SU-DHL-6 (cell line): ENCODE measurements around the gene NECAB2.

Experiments used
- CTCF ChIP-seq: fragments of 200-600 bp; sonication (generic); IDR thresholded peaks from one replicate; pipeline ENCODE4 v1.5.1; 2017; ENCODE audit warnings: antibody characterized with exemption, mild to moderate bottlenecking, low read length, moderate library complexity; ENCODE audit not compliant: insufficient read depth, poor library complexity, severe bottlenecking
- EZH2phosphoT487 ChIP-seq: fragments of 200-600 bp; sonication (generic), shearing (Covaris generic); conservative IDR thresholded peaks from 2 replicates; pipeline ENCODE4 v1.6.1; 2018; ENCODE audit warnings: mild to moderate bottlenecking, antibody characterized with exemption, low read length, moderate library complexity, mixed read lengths

DNA sequence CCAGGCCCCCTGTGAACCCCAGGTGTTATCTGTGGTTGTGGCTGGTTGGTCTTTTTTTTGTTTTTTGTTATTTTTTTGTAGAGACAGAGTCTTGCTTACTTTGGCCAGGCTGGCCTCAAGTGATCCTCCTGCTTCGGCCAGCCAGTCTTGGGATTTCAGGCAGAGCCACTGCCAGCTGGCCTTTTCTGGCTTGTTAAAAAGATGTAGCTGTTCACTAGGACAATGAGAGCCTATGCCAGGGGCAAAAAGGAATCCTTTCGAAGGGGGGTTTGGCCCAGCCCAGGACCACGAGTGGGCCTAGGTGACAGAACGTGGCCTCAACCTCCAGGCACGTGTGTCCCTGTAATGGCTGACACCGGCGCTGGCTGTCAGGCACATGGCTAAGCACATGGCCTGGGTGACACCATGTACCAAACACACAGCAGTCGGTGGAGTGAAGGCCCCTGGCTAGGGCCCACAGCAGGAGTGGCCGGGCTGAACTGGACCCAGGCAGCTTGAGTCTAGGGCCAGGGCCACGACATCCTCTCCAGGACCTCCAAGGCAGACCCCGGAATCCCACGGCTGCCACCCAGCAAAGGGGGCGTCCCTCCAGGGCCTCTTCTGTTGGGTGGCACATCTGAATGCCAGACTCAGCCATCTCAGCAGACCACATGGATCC lies 81.5 kb downstream of the NECAB2 start:
- TF ChIP-seq CTCF (no peak), EZH2phosphoT487 (no peak)
